ENCODE data around the gene EBPL. TPM values are rescaled to one million over a fixed set of nuclear protein-coding genes. Genes with fewer than 3 reads are reported as not detected.

Gene EBPL
- total RNA-seq, 6 donors from 2014 or later, result 26.2 to 82.3 (median 54.8) TPM

GRCh38 chr13:49649244-49649962 lies 41.9 kb downstream of the EBPL start:
- no peak for DNase-seq
- no peaks in the 10 kb centered on the region for H3K27me3 ChIP-seq
- no peak overlapping the region for H3K27ac ChIP-seq
- H3K9me3 ChIP-seq, result no peaks in the 10 kb centered on the region
- TF ChIP-seq, protein P1, sequence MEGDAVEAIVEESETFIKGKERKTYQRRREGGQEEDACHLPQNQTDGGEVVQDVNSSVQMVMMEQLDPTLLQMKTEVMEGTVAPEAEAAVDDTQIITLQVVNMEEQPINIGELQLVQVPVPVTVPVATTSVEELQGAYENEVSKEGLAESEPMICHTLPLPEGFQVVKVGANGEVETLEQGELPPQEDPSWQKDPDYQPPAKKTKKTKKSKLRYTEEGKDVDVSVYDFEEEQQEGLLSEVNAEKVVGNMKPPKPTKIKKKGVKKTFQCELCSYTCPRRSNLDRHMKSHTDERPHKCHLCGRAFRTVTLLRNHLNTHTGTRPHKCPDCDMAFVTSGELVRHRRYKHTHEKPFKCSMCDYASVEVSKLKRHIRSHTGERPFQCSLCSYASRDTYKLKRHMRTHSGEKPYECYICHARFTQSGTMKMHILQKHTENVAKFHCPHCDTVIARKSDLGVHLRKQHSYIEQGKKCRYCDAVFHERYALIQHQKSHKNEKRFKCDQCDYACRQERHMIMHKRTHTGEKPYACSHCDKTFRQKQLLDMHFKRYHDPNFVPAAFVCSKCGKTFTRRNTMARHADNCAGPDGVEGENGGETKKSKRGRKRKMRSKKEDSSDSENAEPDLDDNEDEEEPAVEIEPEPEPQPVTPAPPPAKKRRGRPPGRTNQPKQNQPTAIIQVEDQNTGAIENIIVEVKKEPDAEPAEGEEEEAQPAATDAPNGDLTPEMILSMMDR (IDR thresholded peaks at IDR 0.05), result peak in 2 of 6 experiments; percentile 26 to 35
- TF ChIP-seq POLR2AphosphoS5 (IDR thresholded peaks at IDR 0.05), result no peak
- H3K4me3 ChIP-seq, result no peak overlapping the region
- peaks cover 0 to 7% (median 2%) of the 10 kb centered on the region in 4 donors for H3K4me1 ChIP-seq
- no peaks in the 10 kb centered on the region for H3K36me3 ChIP-seq
- no peak for ATAC-seq (ENCODE audit: low FRiP score in 2 of 2)
- 45 to 55% methylated on average over 5 of the region's 5 CpGs for WGBS, 2 donors

- no peaks in the 10 kb centered on the region for H3K27me3 ChIP-seq
- no peak for DNase-seq
- peaks cover 9 to 14% (median 12%) of the 10 kb centered on the region in 4 donors for H3K4me1 ChIP-seq
- ATAC-seq (ENCODE audit: low FRiP score in 2 of 2), result no peak
- TF ChIP-seq, protein P1 (IDR thresholded peaks at IDR 0.05), result no peak
- TF ChIP-seq POLR2AphosphoS5 (IDR thresholded peaks at IDR 0.05) (no peak), EP300 (IDR thresholded peaks at IDR 0.05) (no peak), POLR2A (IDR thresholded peaks at IDR 0.05) (no peak)
- no peaks in the 10 kb centered on the region for H3K36me3 ChIP-seq
- H3K27ac ChIP-seq, result no peak overlapping the region
- no peak overlapping the region for H3K4me3 ChIP-seq
- 90 to 93% methylated on average over 4 of the region's 4 CpGs for WGBS, 2 donors
- H3K9me3 ChIP-seq, result no peaks in the 10 kb centered on the region
Measured at GRCh38 chr13:49646688-49647087, 44.6 kb downstream of the EBPL start.

DNA sequence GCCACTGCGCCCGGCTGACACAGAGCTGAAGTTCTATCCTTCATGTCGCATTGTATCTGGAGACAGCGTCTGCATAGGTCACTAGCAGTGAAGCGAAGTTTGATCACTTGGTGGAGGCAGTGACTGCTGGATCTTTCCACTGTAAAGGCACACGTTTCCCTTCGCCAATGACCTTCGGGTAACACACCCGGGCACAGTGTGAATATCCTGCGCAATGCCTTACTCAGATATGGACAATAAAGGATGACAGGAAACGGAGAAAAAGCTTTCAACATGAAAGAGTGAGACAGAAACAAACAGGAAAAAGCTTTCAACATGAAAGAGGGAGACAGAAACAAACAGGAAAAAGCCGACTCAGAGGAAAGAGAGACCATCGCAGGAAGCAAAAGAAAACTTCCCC lies 45.8 kb downstream of the EBPL start:
- ATAC-seq (ENCODE audit: low FRiP score in 2 of 2), result no peak
- peak overlapping the region in 2 of 4 donors; percentile 0 to 34 for H3K27ac ChIP-seq
- peaks cover 18 to 22% (median 20%) of the 10 kb centered on the region in 4 donors for H3K4me1 ChIP-seq
- no peak for DNase-seq
- WGBS, 2 donors, result 54 to 69% methylated on average over 10 to 13 of the region's 13 CpGs
- H3K27me3 ChIP-seq, result no peaks in the 10 kb centered on the region
- no peaks in the 10 kb centered on the region for H3K36me3 ChIP-seq
- TF ChIP-seq POLR2AphosphoS5 (IDR thresholded peaks at IDR 0.05) (no peak), EP300 (IDR thresholded peaks at IDR 0.05) (no peak)
- TF ChIP-seq, protein P1 (IDR thresholded peaks at IDR 0.05), result no peak
- H3K9me3 ChIP-seq, result no peaks in the 10 kb centered on the region
- H3K4me3 ChIP-seq, result no peak overlapping the region

DNA sequence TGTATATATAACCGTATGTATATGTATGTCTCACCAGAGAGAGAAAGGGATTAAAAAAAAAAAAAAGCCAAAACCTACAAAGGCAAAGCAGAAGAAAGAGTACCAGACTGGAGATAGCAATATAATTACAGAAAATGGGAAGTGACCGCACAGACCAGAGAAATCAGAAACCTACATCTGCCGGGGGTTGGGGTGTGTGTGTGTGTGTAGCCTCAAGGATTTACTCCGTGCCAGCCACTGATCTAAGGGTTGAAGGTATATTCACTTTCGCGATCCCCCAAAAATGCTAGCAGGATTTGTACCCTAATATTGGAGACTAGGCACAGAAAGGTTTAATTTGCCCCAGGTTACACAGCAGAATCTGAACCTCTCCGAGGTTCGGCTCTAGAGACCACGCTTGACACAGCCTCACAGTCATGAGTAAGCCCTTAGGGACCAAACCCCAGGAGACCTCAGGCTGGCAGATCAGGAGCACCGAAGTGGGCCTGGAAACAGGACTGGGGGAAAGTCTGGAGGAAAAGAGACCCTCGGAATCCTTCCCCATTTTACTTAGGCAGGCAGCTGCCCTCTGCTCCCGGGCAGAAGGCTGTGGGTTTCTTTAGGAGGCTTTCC lies 48.1 kb downstream of the EBPL start:
- Histone ChIP-seq H3K36me3 (no peaks in the 10 kb centered on the region), H3K4me3 (peak overlapping the region in 2 of 4 donors; percentile 26 to 45), H3K27ac (peak overlapping the region; percentile 12 to 88 (median 72)), H3K4me1 (peaks cover 18 to 22% (median 22%) of the 10 kb centered on the region in 4 donors), H3K9me3 (no peaks in the 10 kb centered on the region), H3K27me3 (no peaks in the 10 kb centered on the region)
- WGBS, 2 donors, result 69 to 81% methylated on average over 12 of the region's 12 CpGs
- DNase-seq, result no peak
- TF ChIP-seq EP300 (IDR thresholded peaks at IDR 0.05) (no peak), POLR2A (IDR thresholded peaks at IDR 0.05) (peak in 1 of 4 donors; percentile 29)
- ATAC-seq (ENCODE audit: low FRiP score in 2 of 2), result peak; percentile 30 to 75

DNA sequence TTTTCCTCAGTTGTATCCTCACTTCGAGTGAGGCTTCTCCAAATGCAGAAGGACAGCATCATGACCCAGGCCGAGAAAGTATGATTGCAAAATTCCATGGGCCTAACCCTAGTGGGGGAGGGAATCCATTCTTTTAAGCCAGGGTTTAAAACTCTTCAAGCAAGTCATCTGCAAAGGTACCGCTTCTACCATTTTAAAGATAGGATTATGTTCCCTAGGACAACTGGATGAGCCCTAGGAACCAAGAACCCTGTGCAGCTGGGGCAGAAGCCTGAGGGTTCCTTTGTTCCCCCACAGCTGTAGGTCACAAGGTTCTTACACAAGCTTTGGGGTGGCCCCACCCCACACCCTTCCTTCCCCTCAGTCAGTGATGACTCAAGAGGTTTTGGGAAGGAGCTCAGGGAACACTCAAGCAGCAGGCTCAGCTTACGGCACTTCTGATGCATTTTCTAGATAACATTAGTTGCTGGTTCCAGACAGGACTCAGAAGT lies 49.4 kb downstream of the EBPL start:
- H3K9me3 ChIP-seq, result no peaks in the 10 kb centered on the region
- 38 to 66% methylated on average over 3 to 4 of the region's 4 CpGs for WGBS, 2 donors
- TF ChIP-seq POLR2A (IDR thresholded peaks at IDR 0.05) (peak in 1 of 4 donors; percentile 79), EP300 (IDR thresholded peaks at IDR 0.05) (peak in 3 of 4 donors; percentile 54 to 95 (median 68)), POLR2AphosphoS5 (IDR thresholded peaks at IDR 0.05) (peak; percentile 91 to 93)
- TF ChIP-seq, protein P1 (IDR thresholded peaks at IDR 0.05), result no peak
- no peaks in the 10 kb centered on the region for H3K27me3 ChIP-seq
- DNase-seq (peak in 1 of 2 donors; percentile 91), ATAC-seq (ENCODE audit: low FRiP score in 2 of 2) (peak; percentile 90 to 95)
- peak overlapping the region in 3 of 4 donors; percentile 9 to 45 (median 26) for H3K4me3 ChIP-seq
- peak overlapping the region; percentile 74 to 88 (median 84) for H3K27ac ChIP-seq
- peaks cover 18 to 25% (median 22%) of the 10 kb centered on the region in 4 donors for H3K4me1 ChIP-seq
- no peaks in the 10 kb centered on the region for H3K36me3 ChIP-seq

Data from upper lobe of left lung (tissue), 6 donors.